ENCODE results near the gene FARP2.
A peak's percentile ranks its signal among the peaks of the same experiment; 100 is the strongest.

Gene FARP2, protein sequence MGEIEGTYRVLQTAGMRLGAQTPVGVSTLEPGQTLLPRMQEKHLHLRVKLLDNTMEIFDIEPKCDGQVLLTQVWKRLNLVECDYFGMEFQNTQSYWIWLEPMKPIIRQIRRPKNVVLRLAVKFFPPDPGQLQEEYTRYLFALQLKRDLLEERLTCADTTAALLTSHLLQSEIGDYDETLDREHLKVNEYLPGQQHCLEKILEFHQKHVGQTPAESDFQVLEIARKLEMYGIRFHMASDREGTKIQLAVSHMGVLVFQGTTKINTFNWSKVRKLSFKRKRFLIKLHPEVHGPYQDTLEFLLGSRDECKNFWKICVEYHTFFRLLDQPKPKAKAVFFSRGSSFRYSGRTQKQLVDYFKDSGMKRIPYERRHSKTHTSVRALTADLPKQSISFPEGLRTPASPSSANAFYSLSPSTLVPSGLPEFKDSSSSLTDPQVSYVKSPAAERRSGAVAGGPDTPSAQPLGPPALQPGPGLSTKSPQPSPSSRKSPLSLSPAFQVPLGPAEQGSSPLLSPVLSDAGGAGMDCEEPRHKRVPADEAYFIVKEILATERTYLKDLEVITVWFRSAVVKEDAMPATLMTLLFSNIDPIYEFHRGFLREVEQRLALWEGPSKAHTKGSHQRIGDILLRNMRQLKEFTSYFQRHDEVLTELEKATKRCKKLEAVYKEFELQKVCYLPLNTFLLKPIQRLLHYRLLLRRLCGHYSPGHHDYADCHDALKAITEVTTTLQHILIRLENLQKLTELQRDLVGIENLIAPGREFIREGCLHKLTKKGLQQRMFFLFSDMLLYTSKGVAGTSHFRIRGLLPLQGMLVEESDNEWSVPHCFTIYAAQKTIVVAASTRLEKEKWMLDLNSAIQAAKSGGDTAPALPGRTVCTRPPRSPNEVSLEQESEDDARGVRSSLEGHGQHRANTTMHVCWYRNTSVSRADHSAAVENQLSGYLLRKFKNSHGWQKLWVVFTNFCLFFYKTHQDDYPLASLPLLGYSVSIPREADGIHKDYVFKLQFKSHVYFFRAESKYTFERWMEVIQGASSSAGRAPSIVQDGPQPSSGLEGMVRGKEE

DNA sequence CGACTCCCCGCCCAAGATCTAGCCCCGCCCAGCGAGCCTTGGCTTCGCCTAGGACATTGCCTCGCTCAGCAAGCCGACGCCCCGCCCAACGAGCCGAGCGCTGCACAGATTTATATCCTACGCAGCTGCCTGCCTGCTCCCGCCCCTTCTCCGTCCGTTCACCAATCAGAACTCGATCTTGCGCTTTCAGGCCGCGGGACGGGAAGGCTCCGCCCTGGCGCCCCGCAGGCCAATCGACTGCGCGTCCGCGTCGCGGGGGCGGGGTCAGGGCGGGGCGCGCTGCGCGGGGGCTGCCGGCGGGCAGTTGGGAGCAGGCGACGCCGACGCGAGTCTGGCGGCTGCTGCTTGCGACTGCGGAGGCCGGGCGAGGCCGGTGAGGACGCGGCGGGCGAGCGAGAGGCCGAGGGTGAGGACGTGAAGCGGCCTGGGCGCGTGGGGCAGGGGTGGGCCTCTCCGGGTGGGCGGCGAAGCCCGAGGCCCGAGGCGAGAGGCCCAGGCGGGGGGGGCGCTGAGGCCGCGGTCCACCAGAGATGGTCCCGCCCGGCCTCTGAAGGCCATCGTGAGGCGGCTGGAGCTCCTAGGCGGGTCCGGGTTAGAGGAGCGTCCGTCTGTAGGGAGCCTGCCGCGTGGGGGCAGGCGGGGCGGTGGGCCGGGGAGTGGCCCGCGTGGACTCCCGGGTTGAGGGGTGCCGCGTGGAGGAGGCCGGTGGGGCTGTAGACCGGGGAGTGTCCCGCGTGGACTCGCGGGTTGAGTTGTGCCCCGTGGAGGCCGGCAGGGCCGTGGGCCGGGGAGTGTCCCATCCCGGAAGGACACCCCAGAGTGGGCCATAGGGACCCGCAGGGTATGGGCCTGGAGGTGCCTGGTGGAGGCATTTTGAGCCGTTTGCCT is at the start of gene FARP2:
FARP2 (plus strand) TSS at position 303 of the 888 bp plus-strand sequence. CDS start 16,823 bp downstream, outside the sequence.
- peak; percentile 91 for ATAC-seq
- TF ChIP-seq, protein P1, sequence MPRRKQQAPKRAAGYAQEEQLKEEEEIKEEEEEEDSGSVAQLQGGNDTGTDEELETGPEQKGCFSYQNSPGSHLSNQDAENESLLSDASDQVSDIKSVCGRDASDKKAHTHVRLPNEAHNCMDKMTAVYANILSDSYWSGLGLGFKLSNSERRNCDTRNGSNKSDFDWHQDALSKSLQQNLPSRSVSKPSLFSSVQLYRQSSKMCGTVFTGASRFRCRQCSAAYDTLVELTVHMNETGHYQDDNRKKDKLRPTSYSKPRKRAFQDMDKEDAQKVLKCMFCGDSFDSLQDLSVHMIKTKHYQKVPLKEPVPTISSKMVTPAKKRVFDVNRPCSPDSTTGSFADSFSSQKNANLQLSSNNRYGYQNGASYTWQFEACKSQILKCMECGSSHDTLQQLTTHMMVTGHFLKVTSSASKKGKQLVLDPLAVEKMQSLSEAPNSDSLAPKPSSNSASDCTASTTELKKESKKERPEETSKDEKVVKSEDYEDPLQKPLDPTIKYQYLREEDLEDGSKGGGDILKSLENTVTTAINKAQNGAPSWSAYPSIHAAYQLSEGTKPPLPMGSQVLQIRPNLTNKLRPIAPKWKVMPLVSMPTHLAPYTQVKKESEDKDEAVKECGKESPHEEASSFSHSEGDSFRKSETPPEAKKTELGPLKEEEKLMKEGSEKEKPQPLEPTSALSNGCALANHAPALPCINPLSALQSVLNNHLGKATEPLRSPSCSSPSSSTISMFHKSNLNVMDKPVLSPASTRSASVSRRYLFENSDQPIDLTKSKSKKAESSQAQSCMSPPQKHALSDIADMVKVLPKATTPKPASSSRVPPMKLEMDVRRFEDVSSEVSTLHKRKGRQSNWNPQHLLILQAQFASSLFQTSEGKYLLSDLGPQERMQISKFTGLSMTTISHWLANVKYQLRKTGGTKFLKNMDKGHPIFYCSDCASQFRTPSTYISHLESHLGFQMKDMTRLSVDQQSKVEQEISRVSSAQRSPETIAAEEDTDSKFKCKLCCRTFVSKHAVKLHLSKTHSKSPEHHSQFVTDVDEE (CRISPR knock-in tag; IDR thresholded peaks at IDR 0.05), result no peak
- TF ChIP-seq ZFP3 (CRISPR knock-in tag; IDR thresholded peaks at IDR 0.05), result no peak
- no peak for TF ChIP-seq TCF4 (CRISPR knock-in tag; IDR thresholded peaks at IDR 0.05; ENCODE audit: borderline replicate concordance)
- TF ChIP-seq, protein P2, sequence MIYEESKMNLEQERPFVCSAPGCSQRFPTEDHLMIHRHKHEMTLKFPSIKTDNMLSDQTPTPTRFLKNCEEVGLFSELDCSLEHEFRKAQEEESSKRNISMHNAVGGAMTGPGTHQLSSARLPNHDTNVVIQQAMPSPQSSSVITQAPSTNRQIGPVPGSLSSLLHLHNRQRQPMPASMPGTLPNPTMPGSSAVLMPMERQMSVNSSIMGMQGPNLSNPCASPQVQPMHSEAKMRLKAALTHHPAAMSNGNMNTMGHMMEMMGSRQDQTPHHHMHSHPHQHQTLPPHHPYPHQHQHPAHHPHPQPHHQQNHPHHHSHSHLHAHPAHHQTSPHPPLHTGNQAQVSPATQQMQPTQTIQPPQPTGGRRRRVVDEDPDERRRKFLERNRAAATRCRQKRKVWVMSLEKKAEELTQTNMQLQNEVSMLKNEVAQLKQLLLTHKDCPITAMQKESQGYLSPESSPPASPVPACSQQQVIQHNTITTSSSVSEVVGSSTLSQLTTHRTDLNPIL (CRISPR knock-in tag; IDR thresholded peaks at IDR 0.05; ENCODE audit: low read depth), result no peak
- no peak for TF ChIP-seq RARB (CRISPR knock-in tag; IDR thresholded peaks at IDR 0.05)
- no peak for TF ChIP-seq SNAI2 (CRISPR knock-in tag; IDR thresholded peaks at IDR 0.05)
- TF ChIP-seq ESRRG (CRISPR knock-in tag; IDR thresholded peaks at IDR 0.05), result no peak
- no peak for TF ChIP-seq ZFP30 (CRISPR knock-in tag; IDR thresholded peaks at IDR 0.05)
- TF ChIP-seq CSDC2 (CRISPR knock-in tag; IDR thresholded peaks at IDR 0.05), result no peak
- TF ChIP-seq, protein P3, sequence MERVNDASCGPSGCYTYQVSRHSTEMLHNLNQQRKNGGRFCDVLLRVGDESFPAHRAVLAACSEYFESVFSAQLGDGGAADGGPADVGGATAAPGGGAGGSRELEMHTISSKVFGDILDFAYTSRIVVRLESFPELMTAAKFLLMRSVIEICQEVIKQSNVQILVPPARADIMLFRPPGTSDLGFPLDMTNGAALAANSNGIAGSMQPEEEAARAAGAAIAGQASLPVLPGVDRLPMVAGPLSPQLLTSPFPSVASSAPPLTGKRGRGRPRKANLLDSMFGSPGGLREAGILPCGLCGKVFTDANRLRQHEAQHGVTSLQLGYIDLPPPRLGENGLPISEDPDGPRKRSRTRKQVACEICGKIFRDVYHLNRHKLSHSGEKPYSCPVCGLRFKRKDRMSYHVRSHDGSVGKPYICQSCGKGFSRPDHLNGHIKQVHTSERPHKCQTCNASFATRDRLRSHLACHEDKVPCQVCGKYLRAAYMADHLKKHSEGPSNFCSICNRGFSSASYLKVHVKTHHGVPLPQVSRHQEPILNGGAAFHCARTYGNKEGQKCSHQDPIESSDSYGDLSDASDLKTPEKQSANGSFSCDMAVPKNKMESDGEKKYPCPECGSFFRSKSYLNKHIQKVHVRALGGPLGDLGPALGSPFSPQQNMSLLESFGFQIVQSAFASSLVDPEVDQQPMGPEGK (CRISPR knock-in tag; IDR thresholded peaks at IDR 0.05; ENCODE audit: borderline replicate concordance), result no peak
- TF ChIP-seq, protein P4, sequence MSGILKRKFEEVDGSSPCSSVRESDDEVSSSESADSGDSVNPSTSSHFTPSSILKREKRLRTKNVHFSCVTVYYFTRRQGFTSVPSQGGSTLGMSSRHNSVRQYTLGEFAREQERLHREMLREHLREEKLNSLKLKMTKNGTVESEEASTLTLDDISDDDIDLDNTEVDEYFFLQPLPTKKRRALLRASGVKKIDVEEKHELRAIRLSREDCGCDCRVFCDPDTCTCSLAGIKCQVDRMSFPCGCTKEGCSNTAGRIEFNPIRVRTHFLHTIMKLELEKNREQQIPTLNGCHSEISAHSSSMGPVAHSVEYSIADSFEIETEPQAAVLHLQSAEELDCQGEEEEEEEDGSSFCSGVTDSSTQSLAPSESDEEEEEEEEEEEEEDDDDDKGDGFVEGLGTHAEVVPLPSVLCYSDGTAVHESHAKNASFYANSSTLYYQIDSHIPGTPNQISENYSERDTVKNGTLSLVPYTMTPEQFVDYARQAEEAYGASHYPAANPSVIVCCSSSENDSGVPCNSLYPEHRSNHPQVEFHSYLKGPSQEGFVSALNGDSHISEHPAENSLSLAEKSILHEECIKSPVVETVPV (CRISPR knock-in tag; IDR thresholded peaks at IDR 0.05), result no peak
- no peak for TF ChIP-seq ARNTL (CRISPR knock-in tag; IDR thresholded peaks at IDR 0.05; ENCODE audit: borderline replicate concordance, low read depth)
- no peak for TF ChIP-seq ZNF565 (CRISPR knock-in tag; conservative IDR thresholded peaks at IDR 0.05; ENCODE audit: low read depth)
- TF ChIP-seq, protein P5, sequence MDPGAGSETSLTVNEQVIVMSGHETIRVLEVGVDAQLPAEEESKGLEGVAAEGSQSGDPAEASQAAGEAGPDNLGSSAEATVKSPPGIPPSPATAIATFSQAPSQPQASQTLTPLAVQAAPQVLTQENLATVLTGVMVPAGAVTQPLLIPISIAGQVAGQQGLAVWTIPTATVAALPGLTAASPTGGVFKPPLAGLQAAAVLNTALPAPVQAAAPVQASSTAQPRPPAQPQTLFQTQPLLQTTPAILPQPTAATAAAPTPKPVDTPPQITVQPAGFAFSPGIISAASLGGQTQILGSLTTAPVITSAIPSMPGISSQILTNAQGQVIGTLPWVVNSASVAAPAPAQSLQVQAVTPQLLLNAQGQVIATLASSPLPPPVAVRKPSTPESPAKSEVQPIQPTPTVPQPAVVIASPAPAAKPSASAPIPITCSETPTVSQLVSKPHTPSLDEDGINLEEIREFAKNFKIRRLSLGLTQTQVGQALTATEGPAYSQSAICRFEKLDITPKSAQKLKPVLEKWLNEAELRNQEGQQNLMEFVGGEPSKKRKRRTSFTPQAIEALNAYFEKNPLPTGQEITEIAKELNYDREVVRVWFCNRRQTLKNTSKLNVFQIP (CRISPR knock-in tag; IDR thresholded peaks at IDR 0.05; ENCODE audit: borderline replicate concordance, low read depth), result no peak
- no peak for TF ChIP-seq OSR1 (CRISPR knock-in tag; IDR thresholded peaks at IDR 0.05)
- TF ChIP-seq BACH2 (CRISPR knock-in tag; IDR thresholded peaks at IDR 0.05; ENCODE audit: borderline replicate concordance), result no peak
- TF ChIP-seq TOX (CRISPR knock-in tag; IDR thresholded peaks at IDR 0.05; ENCODE audit: borderline replicate concordance), result no peak
- no peak for TF ChIP-seq GLIS3 (CRISPR knock-in tag; IDR thresholded peaks at IDR 0.05)
